ENCODE results near the gene MIAT.

The MIAT gene

DNA sequence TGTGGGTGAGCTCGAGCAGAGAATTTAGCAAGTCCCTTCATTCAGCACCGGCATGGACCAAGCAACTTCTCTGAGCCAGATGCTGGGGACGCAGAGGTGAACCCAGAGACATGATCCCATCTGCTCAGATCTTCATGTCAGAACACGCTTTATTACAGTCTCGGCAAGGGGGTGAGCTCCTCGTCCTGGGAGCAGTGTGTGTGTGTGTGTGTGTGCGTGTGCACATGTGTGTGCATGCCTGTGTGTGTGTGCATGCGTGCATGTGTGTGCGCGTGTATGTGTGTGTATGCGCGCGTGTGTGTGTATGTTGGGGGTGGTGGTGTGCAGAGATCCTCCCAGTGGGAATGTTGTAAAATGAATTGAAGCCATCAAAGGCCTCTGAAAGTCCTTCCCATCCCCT is 9.8 kb downstream of the MIAT start:
- no peak for DNase-seq (ENCODE audit: low read depth in 3 of 3, low spot score in 1 of 3)

DNA sequence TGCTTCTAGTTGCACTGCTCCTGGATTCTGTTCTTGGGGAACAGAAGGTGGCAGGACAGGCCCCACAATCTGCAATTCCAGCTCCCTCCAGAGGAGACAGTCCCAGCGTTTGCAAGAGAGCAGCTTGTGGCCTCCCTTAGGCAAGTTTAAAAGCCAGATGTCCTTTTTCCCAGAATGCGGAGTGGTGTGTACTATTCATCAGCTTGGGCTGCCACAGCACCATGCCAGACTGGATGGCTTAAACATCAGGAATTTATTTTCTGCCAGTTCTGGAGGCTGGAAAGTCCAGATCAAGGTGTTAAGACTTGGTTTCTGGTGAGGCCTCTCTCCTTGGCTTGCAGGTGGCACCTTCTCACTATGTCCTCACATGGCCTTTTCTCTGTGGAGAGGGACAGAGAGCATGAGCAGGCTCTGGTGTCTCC is 11.7 kb downstream of the MIAT start:
- DNase-seq (ENCODE audit: low read depth in 3 of 3, low spot score in 1 of 3), result no peak

DNA sequence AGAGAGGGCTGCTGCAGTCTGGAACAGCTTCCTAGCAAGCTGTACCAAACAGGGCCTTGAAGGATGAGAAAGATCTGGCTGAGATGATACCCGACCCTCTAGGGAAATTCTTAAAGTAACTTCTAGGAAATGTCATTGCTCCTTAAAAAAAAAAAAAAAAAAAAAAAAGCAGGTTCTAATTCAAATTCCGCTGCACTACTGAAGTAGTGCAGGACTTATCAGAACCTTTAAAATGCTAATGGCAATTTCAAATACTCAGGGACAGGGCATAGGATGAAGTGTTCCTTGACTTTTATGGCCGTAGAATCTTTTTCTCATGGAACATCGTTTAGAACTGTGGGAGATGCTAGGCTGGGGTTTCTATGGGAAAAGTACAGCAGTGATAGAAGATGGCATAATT is 13.1 kb downstream of the MIAT start:
- DNase-seq (ENCODE audit: low read depth in 3 of 3, low spot score in 1 of 3), result no peak

DNA sequence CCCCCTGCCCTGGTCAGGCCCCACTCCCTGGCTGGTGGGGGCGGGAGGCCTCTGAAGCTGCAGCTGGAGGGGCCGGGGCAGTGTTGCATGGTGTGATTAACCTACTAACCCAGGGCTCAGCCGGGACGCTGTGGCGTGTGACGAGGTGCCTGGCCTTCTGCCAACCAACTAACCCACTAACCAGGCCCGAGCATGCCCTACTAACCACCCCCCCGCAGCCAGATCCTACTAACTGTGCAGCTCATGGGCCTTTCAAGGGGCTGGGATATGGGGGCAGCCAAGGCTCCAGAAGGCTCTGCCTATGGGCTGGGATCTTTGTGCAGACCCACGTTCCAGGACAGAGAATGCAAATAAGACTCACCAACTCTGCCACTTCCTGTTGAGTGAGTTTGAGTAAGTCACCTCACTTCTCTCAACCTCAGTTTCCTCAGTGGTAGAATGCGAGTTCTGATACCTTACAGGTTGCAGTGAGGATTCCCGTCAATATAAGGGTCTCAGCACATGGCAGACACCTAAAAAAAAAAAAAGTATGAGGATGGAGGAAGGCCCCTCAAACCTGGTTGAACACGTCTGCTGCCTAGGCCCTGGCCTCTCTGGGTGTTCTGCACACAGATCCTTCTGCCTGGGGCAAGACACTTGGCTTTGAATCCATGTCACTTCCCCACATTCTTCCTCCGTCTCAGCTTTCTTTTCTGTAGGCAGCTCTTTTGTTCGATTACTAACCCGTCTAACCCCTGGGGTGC is 14.1 kb downstream of the MIAT start:
- peak in 2 of 3 donors; percentile 30 to 39 for DNase-seq (ENCODE audit: low read depth in 3 of 3, low spot score in 1 of 3)

DNA sequence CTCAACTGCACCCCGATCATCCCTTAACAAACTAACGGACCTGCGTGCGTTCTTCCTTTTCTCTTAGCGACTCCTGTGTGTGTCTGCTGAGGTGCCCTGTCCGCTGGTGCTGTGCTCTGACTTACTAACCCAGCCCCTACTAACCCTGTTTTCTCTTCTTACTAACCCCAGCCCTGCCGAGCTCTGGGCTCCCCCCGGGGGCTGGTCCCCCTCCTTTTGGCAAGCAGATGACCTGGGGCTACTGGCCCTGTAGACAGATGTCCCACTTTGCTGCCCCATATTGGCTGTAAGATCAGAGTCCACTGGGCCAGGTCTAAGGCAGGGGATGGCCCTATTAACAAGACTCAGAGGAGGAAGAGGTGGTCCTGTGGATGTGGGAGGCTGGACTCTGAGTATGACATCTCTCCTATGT is 14.7 kb downstream of the MIAT start:
- DNase-seq (ENCODE audit: low read depth in 3 of 3, low spot score in 1 of 3), result no peak

DNA sequence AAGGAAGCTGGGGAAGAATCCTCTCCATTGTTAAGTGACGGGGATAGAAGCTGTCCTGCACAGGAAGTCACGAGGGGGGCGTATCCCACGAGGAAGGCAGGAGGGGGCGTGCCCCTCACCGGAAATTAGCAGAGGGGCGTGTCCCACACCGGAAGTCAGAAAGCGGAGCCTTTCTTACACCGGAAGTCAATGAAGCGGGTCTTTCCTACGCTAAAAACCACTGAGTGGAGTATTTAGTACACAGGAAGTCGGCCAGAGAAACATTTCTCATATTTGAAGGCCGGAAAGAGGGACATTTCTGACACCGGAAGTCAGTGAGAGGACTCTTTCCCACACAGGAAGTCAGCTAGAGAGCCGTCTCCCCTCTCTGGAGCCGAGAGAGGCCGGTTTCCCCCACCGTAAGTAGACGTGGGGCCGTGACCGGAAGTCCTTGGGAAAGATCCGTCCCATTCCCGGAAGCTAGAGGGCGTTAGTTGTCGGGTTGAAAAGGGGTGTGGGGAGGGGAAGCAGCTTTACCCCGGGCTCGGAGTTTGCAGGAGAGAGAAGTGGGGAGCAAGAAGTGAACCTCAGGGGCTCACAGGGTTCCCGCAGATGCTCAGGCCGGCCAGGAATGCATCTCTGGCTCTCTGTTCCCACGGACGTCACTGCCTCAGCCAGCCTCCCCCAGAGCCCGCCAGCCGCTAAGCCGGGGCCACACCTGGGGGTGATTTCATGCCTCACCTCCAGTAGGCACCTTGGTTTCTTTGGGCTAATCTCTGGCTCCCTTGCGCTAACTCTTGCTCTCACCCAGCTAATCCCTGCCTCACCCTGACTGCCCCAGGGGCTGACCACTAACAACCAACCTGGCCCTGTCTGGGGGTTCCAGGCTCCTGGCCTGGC is 15.4 kb downstream of the MIAT start:
- peak; percentile 79 to 86 (median 83) for DNase-seq (ENCODE audit: low read depth in 3 of 3, low spot score in 1 of 3)

DNA sequence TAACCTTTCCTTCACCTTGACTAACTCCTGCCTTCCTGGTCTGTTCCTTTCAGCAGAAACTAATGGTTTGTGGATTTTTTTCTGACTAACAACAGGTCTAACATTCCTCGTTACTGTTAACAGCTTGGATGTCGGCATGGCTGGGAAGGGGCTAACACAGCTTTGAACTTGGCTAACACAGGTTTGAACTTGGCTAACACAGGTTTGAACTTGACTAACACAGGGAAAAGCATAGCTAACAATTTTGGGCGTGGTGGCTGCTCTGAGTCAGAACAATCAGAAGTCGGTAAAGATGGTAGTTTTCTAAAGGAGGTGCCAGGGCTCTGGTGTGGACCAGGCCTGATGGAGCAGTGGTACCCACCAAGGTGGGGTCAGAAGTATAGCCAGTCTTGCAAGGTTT is 16.1 kb downstream of the MIAT start:
- no peak for DNase-seq (ENCODE audit: low read depth in 3 of 3, low spot score in 1 of 3)

DNA sequence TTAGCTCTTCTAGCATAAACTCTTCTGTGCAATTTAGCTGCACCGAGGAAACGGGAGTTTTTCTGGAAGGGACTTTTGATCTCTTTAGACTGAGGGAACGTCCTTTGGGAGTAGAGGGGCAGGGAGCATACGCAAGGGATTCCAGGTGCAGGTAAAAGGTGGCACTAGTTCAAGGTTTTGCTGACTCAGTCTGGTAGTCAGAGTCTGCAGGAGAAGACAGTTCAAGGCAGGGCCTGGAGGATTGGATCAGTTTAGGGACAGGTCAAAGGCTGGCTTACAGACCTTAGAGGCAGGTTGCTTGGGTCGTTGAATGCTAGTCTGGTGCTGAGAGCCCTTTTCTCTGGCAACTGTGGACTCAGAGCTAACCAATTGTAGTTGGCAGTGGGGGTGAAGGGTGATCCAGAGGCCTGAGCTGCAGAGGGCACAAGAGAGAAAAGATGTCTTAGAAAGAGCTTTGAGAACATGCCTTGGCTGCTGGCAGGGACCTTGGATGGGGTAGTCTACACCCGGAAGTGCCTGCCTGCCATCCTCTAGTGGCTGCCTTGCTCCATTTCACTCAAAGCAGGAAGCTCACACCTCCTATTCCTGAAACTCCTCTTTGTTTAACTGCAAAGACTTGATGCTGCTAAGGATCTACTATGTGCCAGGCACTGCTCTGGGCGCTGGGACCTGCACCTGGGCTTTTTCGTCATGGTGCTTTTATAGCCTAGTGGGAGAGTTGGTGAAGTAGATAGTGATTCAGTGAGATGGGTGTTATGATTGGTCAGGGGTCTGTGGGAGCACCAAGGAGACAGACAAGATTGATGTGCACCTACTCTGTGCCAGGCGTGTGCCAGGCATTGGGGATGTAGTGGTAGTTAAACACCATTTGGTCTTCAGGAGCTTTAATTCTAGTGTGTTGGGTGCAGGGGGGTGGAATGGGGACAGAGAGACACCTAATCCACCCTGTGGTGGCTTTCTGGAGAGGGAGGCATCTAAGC is 17.1 kb downstream of the MIAT start:
- no peak for DNase-seq (ENCODE audit: low read depth in 3 of 3, low spot score in 1 of 3)

DNA sequence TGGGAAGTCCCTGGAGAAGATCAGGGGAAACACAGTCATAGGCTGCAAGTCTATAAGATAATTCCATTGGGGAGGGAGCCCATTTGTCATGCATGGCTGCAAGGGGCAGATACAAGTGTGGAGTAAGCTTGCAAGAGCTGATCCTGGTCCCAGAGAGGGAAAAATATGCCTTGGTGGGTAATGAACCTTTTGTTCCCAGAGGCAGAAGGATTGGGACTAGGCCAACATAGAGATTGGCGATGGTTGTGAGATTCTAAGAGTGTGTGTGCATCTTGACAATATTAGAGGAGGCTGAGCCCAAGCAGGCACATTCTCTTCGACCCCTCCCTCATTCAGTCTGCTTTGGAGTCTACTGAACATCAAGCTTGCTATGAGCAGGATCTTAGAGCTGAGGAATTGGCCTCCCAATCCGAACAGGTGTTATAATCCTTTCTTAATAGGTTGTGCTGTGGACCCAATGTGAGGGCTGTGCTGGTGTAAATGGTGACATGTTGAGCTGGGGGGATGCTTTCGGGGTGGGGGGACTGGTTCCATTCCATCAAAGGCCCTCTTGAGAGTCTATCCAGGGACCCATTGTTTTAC is 18.4 kb downstream of the MIAT start:
- no peak for DNase-seq (ENCODE audit: low read depth in 3 of 3, low spot score in 1 of 3)

DNA sequence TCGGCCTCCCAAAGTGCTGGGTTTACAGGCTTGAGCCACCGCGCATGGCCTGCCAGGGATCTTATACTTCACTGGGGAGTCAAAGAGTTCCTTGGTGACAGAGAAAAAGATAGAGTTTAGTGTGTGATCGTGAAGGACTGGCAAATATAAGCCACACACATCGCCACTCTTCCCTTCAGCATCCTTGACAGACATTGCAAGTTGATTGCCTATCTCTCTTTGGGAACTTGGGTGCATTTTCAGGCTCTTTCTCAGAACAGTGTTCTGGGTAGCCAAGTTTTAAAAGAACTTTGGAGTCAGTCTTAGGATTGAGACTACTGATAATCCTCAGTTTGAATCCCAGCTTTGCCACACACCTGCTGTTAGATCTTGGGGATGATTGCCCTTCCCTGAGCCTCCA is 19.8 kb downstream of the MIAT start:
- no peak for DNase-seq (ENCODE audit: low read depth in 3 of 3, low spot score in 1 of 3)

DNA sequence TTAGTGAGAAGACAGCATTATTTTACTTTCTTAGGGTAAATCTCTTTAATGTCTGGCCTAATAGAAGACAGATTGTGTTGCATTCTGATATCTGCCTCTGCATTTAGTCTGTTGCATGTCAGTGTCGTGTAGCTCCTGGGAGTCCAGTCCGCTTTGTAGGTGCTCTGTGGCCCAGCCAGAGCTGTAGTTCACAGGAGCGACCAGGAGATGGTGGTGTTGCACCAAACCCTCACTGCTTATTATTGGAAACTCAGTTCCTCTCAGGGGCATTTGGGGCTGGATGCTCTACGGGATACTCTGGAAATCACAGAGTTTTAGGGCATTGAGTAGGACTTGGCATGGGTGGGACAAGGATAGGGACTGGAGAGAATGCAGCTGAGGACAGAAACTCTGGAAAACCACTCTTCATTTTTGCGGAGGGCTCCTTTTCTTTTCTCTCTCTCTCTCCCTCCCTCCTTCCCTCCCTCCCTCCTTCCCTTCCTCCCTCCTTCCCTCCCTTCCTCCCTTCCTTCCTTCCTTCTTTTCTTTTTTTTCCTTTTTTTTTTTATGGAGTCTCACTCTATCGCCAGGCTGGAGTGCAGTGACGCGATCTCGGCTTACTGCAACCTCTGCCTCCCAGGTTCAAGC is 21.7 kb downstream of the MIAT start:
- peak in 2 of 3 donors; percentile 39 to 62 for DNase-seq (ENCODE audit: low read depth in 3 of 3, low spot score in 1 of 3)

DNA sequence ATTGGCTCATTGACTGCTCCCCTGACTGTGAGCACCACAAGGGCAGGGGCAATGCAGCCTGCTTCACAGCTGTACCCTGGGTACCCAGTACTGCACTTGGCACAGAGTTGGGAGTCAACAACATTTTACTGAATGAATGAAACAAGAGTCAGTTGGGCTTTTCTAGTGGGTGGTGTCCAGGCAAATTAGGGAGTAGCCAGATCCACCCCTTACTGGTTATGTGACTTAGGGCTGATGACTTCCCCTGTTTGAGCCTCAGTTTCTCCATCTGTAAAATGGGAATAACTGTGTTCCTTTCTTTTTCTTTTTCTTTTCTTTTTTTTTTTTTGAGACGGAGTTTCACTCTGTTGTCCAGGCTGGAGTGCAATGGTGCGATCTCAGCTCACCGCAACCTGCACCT is 23.1 kb downstream of the MIAT start:
- DNase-seq (ENCODE audit: low read depth in 3 of 3, low spot score in 1 of 3), result no peak

DNA sequence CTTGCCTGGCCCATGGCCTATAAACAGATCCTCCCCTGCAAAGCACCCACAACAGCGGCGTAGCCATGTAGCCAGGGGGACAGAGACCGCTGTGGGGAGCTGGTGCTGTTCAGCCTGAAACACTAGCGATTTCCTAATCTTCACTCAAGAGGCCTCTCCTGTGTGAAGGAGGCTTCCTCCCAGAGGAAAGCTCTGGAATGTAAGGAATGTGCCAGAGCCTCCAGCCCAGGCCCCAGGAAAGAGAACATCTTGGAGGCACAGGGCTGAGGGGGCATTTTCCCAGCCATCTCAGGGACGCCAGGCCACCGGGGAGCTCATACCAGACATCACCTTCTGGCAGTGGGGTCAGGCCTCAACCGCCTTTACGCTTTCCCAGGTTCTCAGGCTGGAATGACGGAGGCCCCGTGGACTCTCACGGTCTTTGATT is 24.0 kb downstream of the MIAT start:
- DNase-seq (ENCODE audit: low read depth in 3 of 3, low spot score in 1 of 3), result no peak

DNA sequence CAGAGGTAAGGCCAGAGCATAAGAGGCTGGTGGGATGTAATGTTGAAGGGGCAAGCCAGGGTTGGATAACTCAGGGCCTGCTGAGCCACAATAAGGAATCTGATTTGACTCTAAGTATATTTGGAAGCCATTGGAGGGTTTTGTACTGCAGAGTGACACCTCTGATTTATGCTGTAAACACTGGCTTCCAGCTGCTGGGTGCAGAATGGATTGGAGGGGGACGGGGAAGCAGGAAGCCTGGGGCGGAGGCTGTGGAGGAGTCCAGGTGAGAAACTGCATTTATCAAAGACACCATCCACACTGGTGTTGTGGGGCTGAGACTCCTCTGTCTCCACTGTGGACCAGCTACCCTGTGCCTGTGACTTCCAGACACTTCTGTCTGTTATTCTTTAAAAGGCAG is 26.8 kb downstream of the MIAT start:
- DNase-seq (ENCODE audit: low read depth in 3 of 3, low spot score in 1 of 3), result no peak

DNA sequence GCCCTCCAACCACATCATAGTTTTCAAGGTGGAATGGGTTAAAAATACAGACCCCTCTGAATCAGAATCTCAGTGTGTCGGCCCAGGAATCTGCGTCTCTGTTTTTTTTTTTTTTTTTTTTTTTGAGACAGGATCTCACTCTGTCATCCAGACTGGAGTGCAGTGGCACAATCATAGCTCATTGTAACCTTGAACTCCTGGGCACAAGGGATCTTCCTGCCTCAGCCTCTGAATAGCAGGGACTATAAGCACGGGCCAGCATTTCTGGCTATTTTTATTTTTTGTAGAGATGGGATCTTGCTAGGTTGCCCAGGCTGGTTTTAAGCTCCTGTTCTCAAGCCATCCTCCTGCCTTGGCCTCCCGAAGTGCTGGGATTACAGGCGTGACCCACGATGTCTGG is 28.2 kb downstream of the MIAT start:
- no peak for DNase-seq (ENCODE audit: low read depth in 3 of 3, low spot score in 1 of 3)

DNA sequence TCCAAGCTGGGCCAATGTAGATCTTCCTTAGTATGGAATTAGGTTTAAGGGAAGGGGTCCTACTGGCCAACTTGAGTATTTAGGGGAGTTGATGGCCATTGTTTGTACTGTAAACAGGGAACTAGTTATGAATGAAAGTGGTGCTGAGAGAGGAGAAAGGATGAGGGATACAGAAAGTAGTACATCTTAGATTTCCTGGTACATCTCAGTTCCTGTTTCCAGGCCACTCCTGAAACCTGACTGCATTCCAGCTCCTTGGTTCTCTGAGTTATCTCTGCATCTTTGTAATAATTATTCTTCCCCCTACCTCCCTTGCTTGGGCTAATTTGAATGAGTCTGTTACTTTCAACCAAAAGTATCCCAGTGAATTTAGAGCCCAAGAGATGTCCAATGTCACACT is 30.1 kb downstream of the MIAT start:
- no peak for DNase-seq (ENCODE audit: low read depth in 3 of 3, low spot score in 1 of 3)

DNA sequence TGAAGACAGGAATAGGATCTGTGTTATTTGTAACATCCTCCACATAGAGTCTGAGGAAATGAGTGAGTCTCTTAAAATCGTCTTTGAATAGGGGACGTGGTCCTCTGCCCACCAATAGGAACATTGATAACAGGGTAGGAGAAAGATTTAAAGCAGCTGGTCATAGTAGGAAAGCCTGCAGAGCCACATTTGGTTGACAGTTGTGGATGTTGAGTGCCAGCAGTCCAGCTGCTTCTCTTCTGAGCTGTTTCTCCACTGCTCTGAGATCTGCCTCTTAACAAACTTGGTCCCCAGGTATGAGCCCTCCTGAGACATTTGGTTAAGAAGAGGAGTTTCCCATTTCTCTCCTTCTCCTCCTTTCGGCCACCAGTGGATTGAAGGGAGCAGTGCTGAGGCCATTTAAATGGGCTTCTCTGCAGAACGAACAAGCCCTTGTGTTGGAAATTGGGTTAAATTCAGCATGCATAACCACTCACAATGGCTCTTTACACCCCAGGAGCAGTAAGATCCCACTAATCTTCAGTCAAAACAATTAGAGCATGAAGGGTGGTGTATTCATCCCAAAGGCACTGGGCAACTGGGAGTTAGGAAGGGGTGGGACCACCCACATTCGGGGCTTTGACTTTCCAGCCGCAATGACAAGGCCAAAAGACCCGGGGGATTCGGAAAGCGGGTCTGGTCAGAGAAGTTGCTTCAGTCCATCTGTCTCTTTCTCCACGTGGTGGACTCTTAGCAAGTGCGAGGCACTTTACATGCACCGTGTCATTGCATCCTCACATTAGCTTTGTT is 32.3 kb downstream of the MIAT start:
- DNase-seq (ENCODE audit: low read depth in 3 of 3, low spot score in 1 of 3), result no peak

DNA sequence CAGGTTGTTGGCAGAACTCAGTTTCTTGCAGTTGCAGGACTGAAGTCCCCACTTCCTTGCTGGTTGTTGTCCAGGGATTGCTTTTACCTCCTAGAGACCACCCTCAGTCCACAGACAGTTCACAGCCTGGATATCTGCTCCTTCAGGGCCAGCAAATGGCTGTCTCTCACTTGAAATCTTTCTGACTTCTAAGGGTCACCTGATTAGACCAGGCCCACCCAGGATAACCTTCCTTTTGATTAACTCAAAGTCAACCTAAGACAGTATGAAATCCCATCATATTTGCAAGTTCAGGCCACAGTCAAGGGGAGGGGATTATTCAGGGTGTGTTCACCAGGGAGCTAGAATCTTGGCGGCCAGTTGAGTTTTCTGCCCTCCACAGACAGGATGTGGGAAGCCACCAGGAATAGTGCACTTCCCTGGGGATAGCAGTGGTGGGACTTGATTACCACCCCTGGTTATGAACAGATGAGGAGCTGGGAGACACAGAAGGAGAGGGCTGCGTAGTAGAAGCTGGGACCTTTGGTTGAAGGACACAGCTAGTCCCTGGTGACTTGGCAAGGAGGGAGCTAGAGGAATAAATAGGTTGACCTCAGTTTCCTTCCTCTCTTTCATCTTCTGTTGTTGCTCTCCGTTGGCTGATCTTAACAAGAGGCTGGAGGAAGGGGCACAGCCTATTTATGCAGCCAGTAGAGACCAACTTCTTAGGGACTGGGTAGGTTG is 33.4 kb downstream of the MIAT start:
- DNase-seq (ENCODE audit: low read depth in 3 of 3, low spot score in 1 of 3), result no peak

DNA sequence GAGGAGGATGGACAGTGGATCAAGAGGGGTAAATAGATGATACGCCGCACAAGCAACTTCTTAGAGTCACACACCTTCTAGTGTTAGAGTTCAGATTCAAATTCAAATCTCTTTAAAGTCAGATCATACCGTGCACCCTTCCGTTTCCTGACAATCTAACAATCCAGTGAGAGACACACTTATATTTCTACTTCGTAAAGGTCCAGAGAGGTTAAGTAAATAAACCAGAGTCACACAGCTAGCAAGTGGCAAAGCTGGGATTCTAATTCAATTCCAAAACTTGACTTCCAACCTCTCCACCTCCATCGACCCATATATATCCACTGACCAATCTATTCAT is 34.0 kb downstream of the MIAT start:
- no peak for DNase-seq (ENCODE audit: low read depth in 3 of 3, low spot score in 1 of 3)

All from stimulated activated CD4-positive, alpha-beta T cell treated with anti-CD3 and anti-CD28 coated beads, TNF-alpha, amount 100 ng/mL, for 1 hour (primary cell).